HCT116 (cell line): ENCODE data around the gene CFAP54.
"Not testable (repeated sequence)": the region's sequence is repeated elsewhere in the genome, so short reads cannot be mapped to it uniquely, and the experiment has no call there.

Experiments
- CTCF ChIP-seq, 3 experiments: fragments of 200-600 bp in 1 of 3; sonication (generic) in 1 of 3; IDR thresholded peaks in 2 of 3; conservative IDR thresholded peaks in 1 of 3; 2 replicates each; pipeline ENCODE4 v1.5.1; 2012 to 2017; ENCODE audit warnings: low read depth in 2 of 3, low read length in 2 of 3, antibody characterized with exemption in 1 of 3, borderline replicate concordance in 1 of 3, control low read depth in 1 of 3, mild to moderate bottlenecking in 1 of 3, mixed read lengths in 1 of 3, mixed run types in 1 of 3, moderate library complexity in 1 of 3; ENCODE audit not compliant: insufficient read depth in 1 of 3
- JUND ChIP-seq: IDR thresholded peaks from 2 replicates; pipeline ENCODE4 v1.6.1; 2012
- MAX ChIP-seq: IDR thresholded peaks from 2 replicates; pipeline ENCODE4 v1.6.1; 2012
- POLR2A ChIP-seq: IDR thresholded peaks from 2 replicates; pipeline ENCODE4 v1.7.0; 2011; ENCODE audit warnings: borderline replicate concordance; ENCODE audit not compliant: insufficient read depth, insufficient read length; ENCODE audit errors: extremely low read depth
- RAD21 ChIP-seq: IDR thresholded peaks from 2 replicates; pipeline ENCODE4 v1.6.1; 2012; ENCODE audit warnings: low read depth, mild to moderate bottlenecking
- REST ChIP-seq: IDR thresholded peaks from 2 replicates; pipeline ENCODE4 v1.6.1; 2012; ENCODE audit warnings: low read depth
- SRF ChIP-seq: IDR thresholded peaks from 2 replicates; pipeline ENCODE4 v1.6.1; 2012; ENCODE audit warnings: low read depth
- YY1 ChIP-seq: IDR thresholded peaks from 2 replicates; pipeline ENCODE4 v1.6.1; 2011; ENCODE audit warnings: low read length, low read depth, moderate library complexity, mild to moderate bottlenecking; ENCODE audit not compliant: insufficient replicate concordance; ENCODE audit errors: extremely low read depth
- ZFX ChIP-seq: fragments of 450-650 bp; IDR thresholded peaks from 2 replicates; pipeline ENCODE4 v1.6.1; 2017

- not testable (repeated sequence) for TF ChIP-seq MAX; ZFX; SRF; CTCF (IDR thresholded peaks at IDR 0.05 in 2 of 3, conservative IDR thresholded peaks at IDR 0.05 in 1 of 3; ENCODE audit: borderline replicate concordance in 1 of 3, insufficient read depth in 1 of 3, low read depth in 2 of 3, low read length in 2 of 3); RAD21; YY1; JUND; REST; POLR2A
Observed at GRCh38 chr12:96494154-96494553, 4.8 kb downstream of the CFAP54 start.
